H9 (cell line): ENCODE data around the gene LRTM2. TPM values are rescaled to one million over a fixed set of nuclear protein-coding genes. Genes with fewer than 3 reads are reported as not detected.

Experiments
- DNase-seq: peaks from one replicate; pipeline ENCODE4 v3.0.0-alpha.2; 2017
- H2AFZ ChIP-seq: one replicate; pipeline ENCODE4 v1.6.1; 2013; ENCODE audit warnings: mild to moderate bottlenecking, low read length, control low read depth, moderate library complexity
- H2AK5ac ChIP-seq: 2 replicates; pipeline ENCODE4 v1.6.1; 2013; ENCODE audit warnings: low read length, control low read depth, mixed read lengths; ENCODE audit not compliant: insufficient read length
- H2BK120ac ChIP-seq: one replicate; pipeline ENCODE4 v1.6.1; 2013; ENCODE audit warnings: low read depth, mild to moderate bottlenecking, low read length, control low read depth, inconsistent platforms; ENCODE audit not compliant: poor library complexity, severe bottlenecking
- H2BK12ac ChIP-seq: 2 replicates; pipeline ENCODE4 v1.6.1; 2013; ENCODE audit warnings: low read length, control low read depth, mixed read lengths, low read depth; ENCODE audit not compliant: insufficient read length
- H2BK15ac ChIP-seq: 2 replicates; pipeline ENCODE4 v1.6.1; 2013; ENCODE audit warnings: low read depth, low read length, control low read depth
- H2BK20ac ChIP-seq: one replicate; pipeline ENCODE4 v1.6.1; 2013; ENCODE audit warnings: low read depth, mild to moderate bottlenecking, low read length, control low read depth, inconsistent platforms; ENCODE audit not compliant: poor library complexity, severe bottlenecking
- H2BK5ac ChIP-seq: 2 replicates; pipeline ENCODE4 v1.6.1; 2013; ENCODE audit warnings: low read length, control low read depth, mixed read lengths; ENCODE audit not compliant: insufficient read length
- H3K14ac ChIP-seq: 2 replicates; pipeline ENCODE4 v1.6.1; 2013; ENCODE audit warnings: low read length, control low read depth; ENCODE audit not compliant: insufficient read depth
- H3K18ac ChIP-seq: 2 replicates; pipeline ENCODE4 v1.6.1; 2013; ENCODE audit warnings: low read depth, mild to moderate bottlenecking, mixed read lengths, low read length, control low read depth; ENCODE audit not compliant: insufficient read length
- H3K23ac ChIP-seq: 2 replicates; pipeline ENCODE4 v1.6.1; 2013; ENCODE audit warnings: low read length, control low read depth, mixed read lengths, low read depth; ENCODE audit not compliant: insufficient read length
- H3K23me2 ChIP-seq: 2 replicates; pipeline ENCODE4 v1.6.1; 2013; ENCODE audit warnings: low read depth, mild to moderate bottlenecking, mixed read lengths, low read length, control low read depth; ENCODE audit not compliant: insufficient read length, poor library complexity, severe bottlenecking
- H3K27ac ChIP-seq: 2 replicates; pipeline ENCODE4 v1.5.1; 2013; ENCODE audit warnings: low read length, control low read depth, mixed read lengths, low read depth; ENCODE audit not compliant: insufficient read length
- H3K27me3 ChIP-seq: 2 replicates; pipeline ENCODE4 v1.6.1; 2013; ENCODE audit warnings: low read length, control low read depth, inconsistent platforms; ENCODE audit not compliant: insufficient read depth
- H3K4ac ChIP-seq: 2 replicates; pipeline ENCODE4 v1.6.1; 2013; ENCODE audit warnings: low read depth, mild to moderate bottlenecking, control low read depth, inconsistent platforms, low read length, moderate library complexity
- H3K4me1 ChIP-seq: 2 replicates; pipeline ENCODE4 v1.6.1; 2013; ENCODE audit warnings: low read length, control low read depth, inconsistent platforms; ENCODE audit not compliant: insufficient read depth
- H3K4me2 ChIP-seq: 2 replicates; pipeline ENCODE4 v1.6.1; 2013; ENCODE audit warnings: low read length, control low read depth, mixed read lengths; ENCODE audit not compliant: insufficient read length, insufficient read depth
- H3K56ac ChIP-seq: 2 replicates; pipeline ENCODE4 v1.6.1; 2013; ENCODE audit warnings: low read depth, mild to moderate bottlenecking, mixed read lengths, low read length, control low read depth; ENCODE audit not compliant: insufficient read length
- H3K79me1 ChIP-seq: 2 replicates; pipeline ENCODE4 v1.6.1; 2013; ENCODE audit warnings: low read depth, mild to moderate bottlenecking, moderate library complexity, low read length, control low read depth, inconsistent platforms; ENCODE audit not compliant: insufficient read depth, poor library complexity, severe bottlenecking
- H3K79me2 ChIP-seq: 2 replicates; pipeline ENCODE4 v1.6.1; 2013; ENCODE audit warnings: low read length, control low read depth, inconsistent platforms; ENCODE audit not compliant: insufficient read depth
- H3K9ac ChIP-seq: 2 replicates; pipeline ENCODE4 v1.6.1; 2013; ENCODE audit warnings: low read length, control low read depth, mixed read lengths; ENCODE audit not compliant: insufficient read length; ENCODE audit errors: extremely low read depth
- H3K9me3 ChIP-seq: one replicate; pipeline ENCODE4 v1.6.1; 2013; ENCODE audit warnings: low read depth, low read length, inconsistent platforms; ENCODE audit not compliant: control insufficient read depth
- H3T11ph ChIP-seq: one replicate; pipeline ENCODE4 v1.6.1; 2013; ENCODE audit warnings: mild to moderate bottlenecking, low read length, control low read depth, inconsistent platforms
- H4K20me1 ChIP-seq: one replicate; pipeline ENCODE4 v1.6.1; 2013; ENCODE audit not compliant: control insufficient read depth, insufficient read length, insufficient read depth
- H4K5ac ChIP-seq: 2 replicates; pipeline ENCODE4 v1.6.1; 2013; ENCODE audit warnings: low read depth, mild to moderate bottlenecking, mixed read lengths, low read length, control low read depth; ENCODE audit not compliant: insufficient read length
- H4K8ac ChIP-seq: replicated peaks from 2 replicates; pipeline ENCODE4 v1.6.1; 2013; ENCODE audit warnings: low read length, control low read depth, mixed read lengths, low read depth; ENCODE audit not compliant: insufficient read length
- H4K91ac ChIP-seq: 2 replicates; pipeline ENCODE4 v1.6.1; 2013; ENCODE audit warnings: low read depth, mild to moderate bottlenecking, moderate library complexity, mixed read lengths, low read length, control low read depth; ENCODE audit not compliant: insufficient read length
- H3K27ac Mint-ChIP-seq, 3 experiments: 2 replicates in 2 of 3; 3 replicates in 1 of 3; pipeline ENCODE4 v1.8.0; 2020 to 2021; ENCODE audit warnings: mixed read lengths in 3 of 3, mild to moderate bottlenecking in 1 of 3, moderate library complexity in 1 of 3
- H3K27me3 Mint-ChIP-seq: 2 replicates; pipeline ENCODE4 v1.8.0; 2021; ENCODE audit warnings: low read depth, mild to moderate bottlenecking, moderate library complexity, mixed read lengths
- H3K36me3 Mint-ChIP-seq, 3 experiments: 2 replicates in 2 of 3; 3 replicates in 1 of 3; pipeline ENCODE4 v1.8.0; 2020 to 2021; ENCODE audit warnings: low read depth in 3 of 3, mixed read lengths in 3 of 3; ENCODE audit not compliant: insufficient read depth in 1 of 3
- H3K4me1 Mint-ChIP-seq, 2 experiments: 2 replicates each; pipeline ENCODE4 v1.8.0; 2020; ENCODE audit warnings: mixed read lengths in 2 of 2
- H3K4me3 Mint-ChIP-seq, 2 experiments: 2 replicates in 1 of 2; 3 replicates in 1 of 2; pipeline ENCODE4 v1.8.0; 2020 to 2021; ENCODE audit warnings: mild to moderate bottlenecking in 2 of 2, mixed read lengths in 2 of 2, moderate library complexity in 1 of 2
- H3K9me3 Mint-ChIP-seq, 2 experiments: 2 replicates in 1 of 2; 3 replicates in 1 of 2; pipeline ENCODE4 v1.8.0; 2020; ENCODE audit warnings: mild to moderate bottlenecking in 2 of 2, mixed read lengths in 2 of 2, moderate library complexity in 1 of 2
- CTCF ChIP-seq: fragments of 200-600 bp; sonication (generic); conservative IDR thresholded peaks from 3 replicates; pipeline ENCODE4 v1.8.0; 2021; ENCODE audit warnings: antibody characterized with exemption, mild to moderate bottlenecking
- WGBS: extraction: QIAGEN DNeasy Blood & Tissue Kit; methylation state at CpG from one replicate; pipeline ENCODE4 v1.1.7; 2013; ENCODE audit warnings: missing lambda C conversion rate, low lambda C conversion rate, mixed read lengths; ENCODE audit not compliant: insufficient read length; ENCODE audit errors: extremely low coverage; 5-methylcytosine and 5-hydroxymethylcytosine counted together
- total RNA-seq: library from RNA; stranded (reverse); gene quantifications from 2 replicates; pipeline ENCODE4 v1.2.1, GENCODE V29; 2021

Gene LRTM2
- total RNA-seq, 1 experiment from 2014 or later, result not detected

DNA sequence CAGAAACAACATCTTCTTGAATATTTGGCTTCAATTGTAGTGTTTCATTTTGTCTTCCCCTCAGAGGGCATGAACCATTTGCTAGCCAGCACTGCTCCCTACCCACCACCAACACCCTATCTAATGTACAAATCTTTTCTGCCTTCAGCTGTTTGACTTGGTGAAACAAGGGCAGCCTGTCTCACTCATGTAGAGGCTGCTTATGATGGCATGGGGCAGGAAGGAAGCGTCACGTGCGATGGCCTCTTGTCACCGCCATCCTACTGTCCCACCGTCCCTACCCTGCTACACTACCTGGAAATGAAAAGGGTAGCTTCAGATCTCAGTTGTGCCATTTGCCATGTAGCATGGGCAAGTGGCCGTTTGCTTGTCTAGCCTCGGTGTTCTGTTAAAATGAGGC lies 29.9 kb upstream of the LRTM2 start:
- Mint-ChIP-seq H3K4me3 (no peak overlapping the region), H3K27me3 (no peaks in the 10 kb centered on the region; the same call in 1 of the 2 replicates), H3K9me3 (no peaks in the 10 kb centered on the region), H3K27ac (no peak overlapping the region), H3K4me1 (peaks cover 27 to 30% of the 10 kb centered on the region in 2 experiments), H3K36me3 (peaks cover 5 to 21% (median 8%) of the 10 kb centered on the region in 3 experiments; a peak in 6 of 7 replicates)
- Histone ChIP-seq H3K79me1 (no peaks in the 10 kb centered on the region), H3K18ac (no peak overlapping the region), H2BK5ac (no peak overlapping the region), H2BK15ac (no peak overlapping the region), H3K9ac (no peak overlapping the region), H2AK5ac (no peak overlapping the region), H2BK20ac (no peak overlapping the region), H3K23ac (no peak overlapping the region), H3T11ph (no peak overlapping the region), H4K5ac (no peak overlapping the region), H3K23me2 (no peaks in the 10 kb centered on the region), H3K4me1 (no peaks in the 10 kb centered on the region; the same call in 1 of the 2 replicates), H2BK12ac (no peak overlapping the region), H2AFZ (no peak overlapping the region), H3K14ac (no peak overlapping the region), H4K20me1 (no peaks in the 10 kb centered on the region), H4K91ac (no peak overlapping the region), H4K8ac (no peak overlapping the region), H3K27me3 (no peaks in the 10 kb centered on the region), H3K27ac (no peak overlapping the region), H3K4ac (no peak overlapping the region), H3K79me2 (no peaks in the 10 kb centered on the region), H3K4me2 (no peak overlapping the region), H3K9me3 (no peaks in the 10 kb centered on the region), H3K56ac (no peak overlapping the region), H2BK120ac (no peak overlapping the region)
- WGBS, result no CpG with 5 or more reads among the region's 7 CpGs
- no peak for DNase-seq
- no peak for TF ChIP-seq CTCF
